Measurements from ENCODE around the gene EIF3M.
A peak's percentile ranks its signal among the peaks of the same experiment; 100 is the strongest.
"Not testable (repeated sequence)": the region's sequence is repeated elsewhere in the genome, so short reads cannot be mapped to it uniquely, and the experiment has no call there.

The EIF3M gene

DNA sequence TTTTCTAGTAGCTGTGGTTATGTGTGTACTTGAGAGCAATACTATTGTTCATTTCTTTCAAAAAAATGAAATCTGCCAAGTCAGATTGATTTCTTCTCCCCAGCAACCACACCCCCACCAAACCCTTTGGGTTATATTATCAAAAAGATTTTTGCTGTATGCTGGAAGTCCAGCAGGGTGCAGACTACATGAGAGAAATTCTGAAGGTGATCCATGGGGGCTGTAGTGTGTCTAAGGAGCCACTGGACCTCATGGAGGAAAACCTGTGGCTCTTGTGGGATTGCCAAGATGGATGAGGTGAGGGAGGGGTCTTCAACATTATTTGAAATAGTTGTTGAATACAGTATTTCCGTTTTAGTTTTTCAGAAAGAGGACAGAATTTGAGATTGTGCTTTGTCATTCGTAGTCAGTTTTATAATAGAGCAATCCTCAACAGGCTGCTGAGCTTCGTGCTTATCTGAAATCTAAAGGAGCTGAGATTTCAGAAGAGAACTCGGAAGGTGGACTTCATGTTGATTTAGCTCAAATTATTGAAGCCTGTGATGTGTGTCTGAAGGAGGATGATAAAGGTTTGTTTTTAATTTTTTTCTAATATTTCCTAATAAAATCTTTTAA lies 3.1 kb downstream of the EIF3M start:
- DNase-seq (ENCODE audit: low read depth): no peak
- TF ChIP-seq, protein P1, sequence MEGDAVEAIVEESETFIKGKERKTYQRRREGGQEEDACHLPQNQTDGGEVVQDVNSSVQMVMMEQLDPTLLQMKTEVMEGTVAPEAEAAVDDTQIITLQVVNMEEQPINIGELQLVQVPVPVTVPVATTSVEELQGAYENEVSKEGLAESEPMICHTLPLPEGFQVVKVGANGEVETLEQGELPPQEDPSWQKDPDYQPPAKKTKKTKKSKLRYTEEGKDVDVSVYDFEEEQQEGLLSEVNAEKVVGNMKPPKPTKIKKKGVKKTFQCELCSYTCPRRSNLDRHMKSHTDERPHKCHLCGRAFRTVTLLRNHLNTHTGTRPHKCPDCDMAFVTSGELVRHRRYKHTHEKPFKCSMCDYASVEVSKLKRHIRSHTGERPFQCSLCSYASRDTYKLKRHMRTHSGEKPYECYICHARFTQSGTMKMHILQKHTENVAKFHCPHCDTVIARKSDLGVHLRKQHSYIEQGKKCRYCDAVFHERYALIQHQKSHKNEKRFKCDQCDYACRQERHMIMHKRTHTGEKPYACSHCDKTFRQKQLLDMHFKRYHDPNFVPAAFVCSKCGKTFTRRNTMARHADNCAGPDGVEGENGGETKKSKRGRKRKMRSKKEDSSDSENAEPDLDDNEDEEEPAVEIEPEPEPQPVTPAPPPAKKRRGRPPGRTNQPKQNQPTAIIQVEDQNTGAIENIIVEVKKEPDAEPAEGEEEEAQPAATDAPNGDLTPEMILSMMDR (IDR thresholded peaks at IDR 0.05; ENCODE audit: low read depth, low read length, missing control alignments): peak; percentile 23
- H3K4me3 ChIP-seq (ENCODE audit: low read depth, low read length): no peak overlapping the region; the same call in 1 of the 2 replicates

- no peak overlapping the region for H3K4me3 ChIP-seq (ENCODE audit: low read depth, low read length)
- TF ChIP-seq, protein P1 (IDR thresholded peaks at IDR 0.05; ENCODE audit: low read depth, low read length, missing control alignments): no peak
- DNase-seq (ENCODE audit: low read depth): no peak
Observed at GRCh38 chr11:32594272-32594671, 10.6 kb downstream of the EIF3M start.

DNA sequence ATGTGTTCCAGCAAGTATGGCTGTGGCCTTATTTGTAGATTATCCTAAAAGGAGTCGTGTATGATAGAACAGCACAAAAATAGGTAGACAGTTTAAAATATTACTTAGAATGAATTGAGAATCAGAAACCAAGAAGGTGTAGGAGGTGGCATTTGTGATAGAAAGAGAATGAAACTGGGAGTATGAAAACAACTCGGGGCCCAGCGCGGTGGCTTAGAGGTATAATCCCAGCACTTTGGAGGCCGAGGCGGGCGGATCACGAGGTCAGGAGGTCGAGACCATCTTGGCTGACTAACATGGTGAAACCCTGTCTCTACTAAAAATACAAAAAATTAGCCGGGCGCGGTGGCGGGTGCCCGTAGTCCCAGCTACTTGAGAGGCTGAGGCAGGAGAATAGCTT lies 12.5 kb downstream of the EIF3M start:
- DNase-seq (ENCODE audit: low read depth); H3K4me3 ChIP-seq (ENCODE audit: low read depth, low read length): not testable (repeated sequence)

GRCh38 chr11:32597921-32598320 lies 14.3 kb downstream of the EIF3M start:
- H3K4me3 ChIP-seq (ENCODE audit: low read depth, low read length): no peak overlapping the region
- TF ChIP-seq, protein P1 (IDR thresholded peaks at IDR 0.05; ENCODE audit: low read depth, low read length, missing control alignments): no peak
- no peak for DNase-seq (ENCODE audit: low read depth)

GRCh38 chr11:32602657-32603415 lies 19.2 kb downstream of the EIF3M start:
- TF ChIP-seq, protein P1 (IDR thresholded peaks at IDR 0.05; ENCODE audit: low read depth, low read length, missing control alignments): no peak
- DNase-seq (ENCODE audit: low read depth): no peak
- no peak overlapping the region for H3K4me3 ChIP-seq (ENCODE audit: low read depth, low read length)

DNA sequence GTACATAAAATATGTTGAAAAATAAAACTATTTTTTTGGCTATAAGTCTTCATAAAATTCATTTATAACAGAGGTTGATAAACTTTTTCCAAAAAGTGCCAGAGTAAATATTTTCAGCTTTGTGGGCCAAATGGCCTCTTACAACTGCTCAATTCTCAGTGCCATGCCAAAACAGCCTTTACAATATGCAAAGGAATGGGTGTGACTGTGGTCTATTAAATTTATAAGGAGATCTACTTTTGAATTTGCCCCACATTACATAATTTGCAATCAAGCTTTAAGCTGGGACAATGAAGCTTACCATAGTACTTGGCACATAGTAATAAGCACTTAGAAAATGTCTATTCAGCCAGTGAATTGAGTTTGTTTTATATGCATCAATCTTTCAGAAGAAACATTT lies 22.6 kb downstream of the EIF3M start:
- TF ChIP-seq, protein P1 (IDR thresholded peaks at IDR 0.05; ENCODE audit: low read depth, low read length, missing control alignments): no peak
- no peak overlapping the region for H3K4me3 ChIP-seq (ENCODE audit: low read depth, low read length)
- DNase-seq (ENCODE audit: low read depth): no peak

- H3K4me3 ChIP-seq (ENCODE audit: low read depth, low read length): not testable (repeated sequence)
Observed at GRCh38 chr11:32608826-32609225, 25.2 kb downstream of the EIF3M start.

GRCh38 chr11:32610797-32611352 lies 27.2 kb downstream of the EIF3M start:
- TF ChIP-seq, protein P1 (IDR thresholded peaks at IDR 0.05; ENCODE audit: low read depth, low read length, missing control alignments): no peak
- no peak for DNase-seq (ENCODE audit: low read depth)
- no peak overlapping the region for H3K4me3 ChIP-seq (ENCODE audit: low read depth, low read length)

More at GRCh38 chr11:32608826-32609225, 25.2 kb downstream of the EIF3M start:
- DNase-seq (ENCODE audit: low read depth): not testable (repeated sequence)

Measured in GM12864 (cell line).